ENCODE measurements around the gene CSDE1. TPM values are rescaled to one million over a fixed set of nuclear protein-coding genes. Genes with fewer than 3 reads are reported as not detected.

Gene CSDE1
- total RNA-seq, 3 donors from 2014 or later (not counting 1 experiment from before 2014, with no cell fraction given), result 461 to 473 (median 470) TPM

- H3K9me3 Mint-ChIP-seq, result no peaks in the 10 kb centered on the region
- H3K27ac ChIP-seq (ENCODE audit: low read length), result no peak overlapping the region
- peaks cover 2 to 5% of the 10 kb centered on the region in 2 donors for H3K27me3 Mint-ChIP-seq (ENCODE audit: low read depth in 2 of 2)
- no CpG with 5 or more reads among the region's 2 CpGs for whole genome bisulfite sequencing (ENCODE audit: insufficient coverage)
- intact Hi-C loops (cut with micrococcal nuclease), result no loop called here
- H3K4me1 ChIP-seq (ENCODE audit: control insufficient read depth, insufficient read depth, low read length), result no peaks in the 10 kb centered on the region
- no peak for DNase-seq
- ATAC-seq, result no peak
- no peaks in the 10 kb centered on the region for H3K27me3 ChIP-seq (ENCODE audit: control insufficient read depth, insufficient read depth, low read length)
- no peak overlapping the region for H3K4me3 Mint-ChIP-seq
- H3K9me3 ChIP-seq (ENCODE audit: control insufficient read depth, insufficient read depth, low read length), result no peaks in the 10 kb centered on the region
- H3K27ac Mint-ChIP-seq, result no peak overlapping the region
- no peak for TF ChIP-seq CTCF (IDR thresholded peaks at IDR 0.05)
- H3K36me3 Mint-ChIP-seq, result no peaks in the 10 kb centered on the region
- H3K4me3 ChIP-seq (ENCODE audit: low read length), result no peak overlapping the region
- peaks cover 9% of the 10 kb centered on the region for H3K36me3 ChIP-seq (ENCODE audit: control insufficient read depth, insufficient read depth, low read length)
- no peaks in the 10 kb centered on the region for H3K4me1 Mint-ChIP-seq
Measured at GRCh38 chr1:114701931-114702330, 55.9 kb downstream of the CSDE1 start.

- Histone ChIP-seq H3K4me1 (ENCODE audit: control insufficient read depth, insufficient read depth, low read length) (no peaks in the 10 kb centered on the region), H3K27ac (ENCODE audit: low read length) (no peak overlapping the region), H3K9me3 (ENCODE audit: control insufficient read depth, insufficient read depth, low read length) (no peaks in the 10 kb centered on the region), H3K36me3 (ENCODE audit: control insufficient read depth, insufficient read depth, low read length) (no peaks in the 10 kb centered on the region), H3K4me3 (ENCODE audit: low read length) (no peak overlapping the region), H3K27me3 (ENCODE audit: control insufficient read depth, insufficient read depth, low read length) (no peaks in the 10 kb centered on the region)
- 45% methylated on average over 2 of the region's 4 CpGs for WGBS (ENCODE audit: insufficient coverage)
- ATAC-seq, result no peak
- Mint-ChIP-seq H3K27me3 (ENCODE audit: low read depth in 2 of 2) (peaks cover 9 to 18% of the 10 kb centered on the region in 2 donors), H3K4me3 (no peak overlapping the region), H3K27ac (no peak overlapping the region), H3K36me3 (no peaks in the 10 kb centered on the region), H3K4me1 (no peaks in the 10 kb centered on the region), H3K9me3 (no peaks in the 10 kb centered on the region)
- TF ChIP-seq CTCF (IDR thresholded peaks at IDR 0.05), result no peak
- no peak for DNase-seq
- intact Hi-C loops (cut with micrococcal nuclease), result no loop called here
Measured at GRCh38 chr1:114700036-114700600, 57.7 kb downstream of the CSDE1 start.

- Mint-ChIP-seq H3K36me3 (no peaks in the 10 kb centered on the region), H3K27me3 (ENCODE audit: low read depth in 2 of 2) (peaks cover 9 to 20% of the 10 kb centered on the region in 2 donors), H3K4me3 (no peak overlapping the region), H3K9me3 (no peaks in the 10 kb centered on the region), H3K27ac (no peak overlapping the region), H3K4me1 (no peaks in the 10 kb centered on the region)
- Histone ChIP-seq H3K4me3 (ENCODE audit: low read length) (no peak overlapping the region), H3K27me3 (ENCODE audit: control insufficient read depth, insufficient read depth, low read length) (no peaks in the 10 kb centered on the region), H3K4me1 (ENCODE audit: control insufficient read depth, insufficient read depth, low read length) (no peaks in the 10 kb centered on the region), H3K36me3 (ENCODE audit: control insufficient read depth, insufficient read depth, low read length) (no peaks in the 10 kb centered on the region), H3K9me3 (ENCODE audit: control insufficient read depth, insufficient read depth, low read length) (no peaks in the 10 kb centered on the region), H3K27ac (ENCODE audit: low read length) (no peak overlapping the region)
- DNase-seq (no peak), ATAC-seq (no peak)
- no peak for TF ChIP-seq CTCF (IDR thresholded peaks at IDR 0.05)
- intact Hi-C loops (cut with micrococcal nuclease), result no loop called here
Measured at GRCh38 chr1:114696810-114697209, 61.0 kb downstream of the CSDE1 start.

GRCh38 chr1:114695430-114696058, 62.2 kb downstream of the CSDE1 start, which contains the start of gene AMPD1:
TSS of gene AMPD1 (minus strand) at chr1:114695546. CDS start at chr1:114695471, 75 bp downstream.
- Histone ChIP-seq H3K27me3 (ENCODE audit: control insufficient read depth, insufficient read depth, low read length) (no peaks in the 10 kb centered on the region), H3K9me3 (ENCODE audit: control insufficient read depth, insufficient read depth, low read length) (no peaks in the 10 kb centered on the region), H3K27ac (ENCODE audit: low read length) (no peak within 1 kb of the TSS), H3K36me3 (ENCODE audit: control insufficient read depth, insufficient read depth, low read length) (no peaks in the 10 kb centered on the region), H3K4me3 (ENCODE audit: low read length) (no peak within 1 kb of the TSS), H3K4me1 (ENCODE audit: control insufficient read depth, insufficient read depth, low read length) (no peaks in the 10 kb centered on the region)
- Mint-ChIP-seq H3K27me3 (ENCODE audit: low read depth in 2 of 2) (peaks cover 12 to 20% of the 10 kb centered on the region in 2 donors), H3K9me3 (no peaks in the 10 kb centered on the region), H3K36me3 (no peaks in the 10 kb centered on the region), H3K4me1 (no peaks in the 10 kb centered on the region), H3K4me3 (no peak within 1 kb of the TSS), H3K27ac (no peak within 1 kb of the TSS)
- TF ChIP-seq CTCF (IDR thresholded peaks at IDR 0.05), result no peak
- WGBS (ENCODE audit: insufficient coverage), result 89% methylated on average over 5 of the region's 6 CpGs
- intact Hi-C loops (cut with micrococcal nuclease), result no loop called here
- ATAC-seq (no peak), DNase-seq (no peak)

Measured in natural killer cell (primary cell).